ENCODE data around the gene MN1. TPM values are rescaled to one million over a fixed set of nuclear protein-coding genes. Genes with fewer than 3 reads are reported as not detected.
A peak's percentile ranks its signal among the peaks of the same experiment; 100 is the strongest.

Gene MN1
- total and polyA plus RNA-seq, 7 donors: 4.3 to 39.3 (median 17.6) TPM

DNA sequence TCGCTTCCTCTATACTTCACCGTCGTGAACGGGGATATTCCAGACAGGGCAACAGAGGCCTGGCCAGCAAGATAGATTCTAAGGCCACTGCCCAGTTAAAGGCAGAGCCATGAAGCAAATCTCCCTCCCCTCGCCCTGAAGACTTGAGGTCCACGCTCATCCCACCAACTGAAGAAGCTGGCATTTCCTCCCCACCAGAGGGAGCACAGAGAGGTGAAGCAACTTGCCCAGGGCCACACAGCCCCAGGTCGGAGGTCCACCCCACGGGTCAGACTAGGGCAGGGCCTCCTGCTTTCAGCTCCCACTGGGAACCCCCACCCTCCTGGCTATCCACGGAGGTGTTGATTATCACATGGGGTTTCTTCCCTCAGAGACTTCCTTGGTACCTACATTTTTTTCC is 27.4 kb downstream of the MN1 start:
- no peak for DNase-seq
- Histone ChIP-seq H3K36me3 (ENCODE audit: insufficient read depth in 1 of 2, low read depth in 1 of 2) (no peaks in the 10 kb centered on the region), H3K27me3 (ENCODE audit: insufficient read depth in 3 of 3, low read length in 2 of 3) (no peaks in the 10 kb centered on the region), H3K4me3 (no peak overlapping the region), H3K27ac (peak overlapping the region; percentile 94), H3K9me3 (no peaks in the 10 kb centered on the region), H3K4me1 (peaks cover 34% of the 10 kb centered on the region)
- intact Hi-C loops (cut with DNase I): no loop called here
- WGBS, 3 donors: 63 to 82% (median 75%) methylated on average over 9 of the region's 9 CpGs
- TF ChIP-seq, protein P1, sequence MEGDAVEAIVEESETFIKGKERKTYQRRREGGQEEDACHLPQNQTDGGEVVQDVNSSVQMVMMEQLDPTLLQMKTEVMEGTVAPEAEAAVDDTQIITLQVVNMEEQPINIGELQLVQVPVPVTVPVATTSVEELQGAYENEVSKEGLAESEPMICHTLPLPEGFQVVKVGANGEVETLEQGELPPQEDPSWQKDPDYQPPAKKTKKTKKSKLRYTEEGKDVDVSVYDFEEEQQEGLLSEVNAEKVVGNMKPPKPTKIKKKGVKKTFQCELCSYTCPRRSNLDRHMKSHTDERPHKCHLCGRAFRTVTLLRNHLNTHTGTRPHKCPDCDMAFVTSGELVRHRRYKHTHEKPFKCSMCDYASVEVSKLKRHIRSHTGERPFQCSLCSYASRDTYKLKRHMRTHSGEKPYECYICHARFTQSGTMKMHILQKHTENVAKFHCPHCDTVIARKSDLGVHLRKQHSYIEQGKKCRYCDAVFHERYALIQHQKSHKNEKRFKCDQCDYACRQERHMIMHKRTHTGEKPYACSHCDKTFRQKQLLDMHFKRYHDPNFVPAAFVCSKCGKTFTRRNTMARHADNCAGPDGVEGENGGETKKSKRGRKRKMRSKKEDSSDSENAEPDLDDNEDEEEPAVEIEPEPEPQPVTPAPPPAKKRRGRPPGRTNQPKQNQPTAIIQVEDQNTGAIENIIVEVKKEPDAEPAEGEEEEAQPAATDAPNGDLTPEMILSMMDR (IDR thresholded peaks at IDR 0.05): no peak
- no peak for ATAC-seq

DNA sequence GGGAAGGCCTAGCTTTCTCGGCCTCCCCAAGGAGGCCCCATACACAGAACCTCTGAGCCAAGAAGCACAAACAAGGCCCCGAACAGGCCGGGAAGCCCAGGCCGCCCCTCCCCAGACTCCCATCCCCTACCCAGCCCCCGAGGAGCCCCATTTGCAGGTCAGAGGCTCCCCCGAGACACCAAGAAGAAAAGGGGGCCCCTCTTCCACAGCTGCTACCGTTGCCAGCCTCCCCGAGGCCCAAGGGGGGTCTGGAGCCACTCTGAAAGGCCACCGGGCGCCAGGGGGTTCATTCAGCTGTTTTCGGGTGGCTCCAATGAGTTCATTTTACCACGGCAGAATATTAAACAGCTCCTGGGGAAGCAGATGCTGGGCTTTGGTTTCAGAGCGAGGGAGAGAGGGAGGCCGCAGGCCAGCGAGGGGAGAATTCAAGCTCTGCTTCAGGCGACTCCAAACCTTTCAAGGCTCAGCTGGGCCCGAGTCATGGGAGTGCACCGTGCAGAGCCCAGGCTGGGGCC is 28.5 kb downstream of the MN1 start:
- DNase-seq (peak in 1 of 2 donors; percentile 6), ATAC-seq (no peak)
- TF ChIP-seq, protein P1 (IDR thresholded peaks at IDR 0.05): no peak
- H3K9me3 ChIP-seq: no peaks in the 10 kb centered on the region
- no peaks in the 10 kb centered on the region for H3K27me3 ChIP-seq (ENCODE audit: insufficient read depth in 3 of 3, low read length in 2 of 3)
- H3K27ac ChIP-seq: peak overlapping the region; percentile 58
- H3K36me3 ChIP-seq (ENCODE audit: insufficient read depth in 1 of 2, low read depth in 1 of 2): no peaks in the 10 kb centered on the region
- WGBS, 3 donors: 76 to 81% (median 79%) methylated on average over 18 of the region's 18 CpGs
- peaks cover 25% of the 10 kb centered on the region for H3K4me1 ChIP-seq
- no peak overlapping the region for H3K4me3 ChIP-seq
- intact Hi-C loops (cut with DNase I): no loop called here

DNA sequence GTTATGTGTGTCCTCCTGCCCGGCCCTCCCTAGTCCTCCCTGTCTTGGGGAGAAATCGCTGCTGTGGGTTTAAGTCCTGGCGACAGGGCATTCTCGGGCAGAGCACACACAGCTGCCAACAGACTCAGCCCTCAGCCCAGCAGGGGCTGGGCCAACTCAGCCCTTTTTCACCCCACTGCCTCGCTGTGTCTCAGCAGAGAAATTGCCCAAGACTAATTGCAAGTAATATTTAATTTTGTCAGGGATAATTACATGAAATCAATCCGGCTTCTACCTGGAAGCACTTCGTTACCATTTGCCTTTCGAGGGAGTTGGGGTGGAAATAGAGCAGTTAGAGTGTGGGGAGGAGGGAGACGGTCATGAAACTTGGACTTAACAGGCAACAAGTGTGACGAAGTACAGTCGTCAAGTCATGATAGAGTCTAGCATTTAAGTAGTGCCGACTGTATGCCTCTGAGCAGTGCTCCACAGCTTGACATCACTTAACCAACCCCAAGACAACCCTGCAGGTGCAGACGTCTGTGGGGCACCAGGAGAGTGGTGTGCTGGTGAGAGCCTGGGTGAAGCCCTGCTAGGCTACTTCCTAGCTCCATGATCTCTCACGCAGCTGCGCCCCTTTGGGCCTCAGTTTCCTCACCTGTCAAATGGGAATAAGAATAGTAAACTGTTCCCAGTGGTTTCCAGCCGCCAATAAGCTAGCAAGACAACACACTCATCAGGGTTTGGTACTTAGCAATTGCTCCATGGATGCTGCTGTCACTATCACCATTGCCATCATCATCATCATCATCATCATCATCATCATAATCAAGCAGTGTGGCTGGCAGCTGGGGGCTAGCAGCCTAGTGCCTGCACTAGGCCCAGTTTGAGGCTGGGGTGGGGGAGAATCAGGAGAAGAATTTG is 29.2 kb downstream of the MN1 start:
- intact Hi-C loops (cut with DNase I): no loop called here
- peak overlapping the region; percentile 58 for H3K27ac ChIP-seq
- H3K9me3 ChIP-seq: no peaks in the 10 kb centered on the region
- ATAC-seq (no peak), DNase-seq (no peak)
- H3K4me1 ChIP-seq: peaks cover 25% of the 10 kb centered on the region
- H3K27me3 ChIP-seq (ENCODE audit: insufficient read depth in 3 of 3, low read length in 2 of 3): no peaks in the 10 kb centered on the region
- WGBS, 3 donors: 56 to 80% (median 60%) methylated on average over 16 of the region's 16 CpGs
- no peaks in the 10 kb centered on the region for H3K36me3 ChIP-seq (ENCODE audit: insufficient read depth in 1 of 2, low read depth in 1 of 2)
- TF ChIP-seq, protein P1 (IDR thresholded peaks at IDR 0.05): no peak
- no peak overlapping the region for H3K4me3 ChIP-seq

DNA sequence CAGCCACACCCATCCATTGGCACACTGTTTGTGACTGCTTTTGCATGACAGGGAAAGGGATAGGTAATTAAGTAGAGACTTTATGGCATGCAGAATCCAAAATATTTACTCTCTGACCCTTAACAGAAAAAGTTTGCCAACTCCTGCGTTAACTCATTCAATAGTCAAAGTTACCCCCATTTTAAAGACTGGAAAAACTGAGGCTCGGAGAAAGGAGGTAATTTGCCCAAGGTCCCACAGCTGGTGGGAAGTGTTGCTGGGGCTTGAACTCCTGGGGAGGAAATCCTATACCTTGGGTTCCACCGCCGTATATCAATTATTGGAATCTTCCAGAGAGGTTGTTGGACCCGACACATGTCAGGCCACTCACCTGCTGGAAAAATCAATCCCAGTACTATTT is 29.9 kb downstream of the MN1 start:
- ATAC-seq (no peak), DNase-seq (no peak)
- Histone ChIP-seq H3K27me3 (ENCODE audit: insufficient read depth in 3 of 3, low read length in 2 of 3) (no peaks in the 10 kb centered on the region), H3K4me1 (peaks cover 25% of the 10 kb centered on the region), H3K36me3 (ENCODE audit: insufficient read depth in 1 of 2, low read depth in 1 of 2) (no peaks in the 10 kb centered on the region), H3K27ac (peak overlapping the region; percentile 58), H3K4me3 (no peak overlapping the region), H3K9me3 (no peaks in the 10 kb centered on the region)
- 63 to 92% (median 73%) methylated on average over 5 of the region's 5 CpGs for WGBS, 3 donors
- intact Hi-C loops (cut with DNase I): no loop called here
- TF ChIP-seq, protein P1 (IDR thresholded peaks at IDR 0.05): no peak
